SW480 (cell line): ENCODE measurements around the gene ACY1.
"Not testable (repeated sequence)": the region's sequence is repeated elsewhere in the genome, so short reads cannot be mapped to it uniquely, and the experiment has no call there.

Experiments
- DNase-seq: peaks from one replicate; pipeline ENCODE4 v3.0.0-alpha.2; 2016; ENCODE audit warnings: low spot score

Gene ACY1

DNA sequence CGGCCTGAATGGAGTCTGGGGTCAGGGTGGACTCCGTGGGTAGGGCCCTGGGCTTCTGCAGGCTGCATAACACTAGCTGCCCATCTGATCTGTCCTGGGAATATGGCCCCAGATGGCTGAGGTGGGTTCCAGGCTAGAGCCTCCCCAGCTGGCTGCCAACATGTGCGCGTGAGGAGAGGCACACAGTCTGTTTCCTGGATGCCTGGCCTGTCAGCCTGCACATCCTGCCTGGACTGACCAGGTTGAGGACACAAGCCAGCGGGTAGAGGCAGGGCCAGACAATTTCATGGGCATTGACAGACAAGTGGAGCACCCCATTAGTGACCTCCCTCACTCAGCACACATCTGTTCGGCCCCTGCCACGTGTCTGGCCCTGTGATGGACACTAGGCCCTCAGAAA, 42.1 kb downstream of the ACY1 start:
- no peak for DNase-seq

DNA sequence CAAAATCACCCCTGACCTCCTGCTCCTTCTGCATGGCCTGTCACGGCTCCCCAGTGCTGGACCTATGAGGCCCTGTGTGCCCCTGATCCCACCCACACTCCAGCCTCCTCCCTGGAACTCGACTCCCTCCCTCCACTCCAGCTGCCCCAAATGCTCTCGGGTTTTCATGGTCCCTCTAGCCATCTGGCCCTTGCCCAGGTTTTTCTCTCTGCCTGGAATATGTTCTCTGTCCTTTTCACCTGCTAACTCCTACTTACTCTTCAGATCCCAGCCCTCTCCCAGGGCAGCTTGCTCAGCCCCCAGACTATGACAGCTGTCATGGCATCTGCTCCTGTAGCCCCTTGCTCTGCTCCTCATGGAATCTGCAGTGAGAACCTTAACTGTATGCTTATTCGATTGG, 42.7 kb downstream of the ACY1 start:
- DNase-seq = no peak

DNA sequence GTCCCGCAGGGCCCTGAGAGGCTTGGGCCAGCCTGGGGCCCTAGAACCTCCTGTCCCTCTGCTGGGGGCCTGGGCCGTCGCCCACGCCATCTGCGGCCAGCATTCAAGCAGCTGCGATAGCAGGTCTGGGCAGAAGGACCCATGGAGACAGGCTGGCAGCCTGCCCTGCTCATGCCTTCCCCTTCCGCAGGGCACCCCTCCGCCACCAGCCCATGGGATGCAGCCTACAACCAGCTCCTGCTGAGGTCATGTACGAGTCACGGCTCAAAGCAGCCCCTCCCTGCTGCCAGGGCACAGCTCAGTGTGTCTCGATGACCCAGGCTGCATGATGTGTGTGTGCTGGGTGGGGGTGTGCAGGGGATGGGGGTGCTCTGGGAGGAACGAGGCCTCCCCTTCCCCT, 45.2 kb downstream of the ACY1 start:
- no peak for DNase-seq

DNA sequence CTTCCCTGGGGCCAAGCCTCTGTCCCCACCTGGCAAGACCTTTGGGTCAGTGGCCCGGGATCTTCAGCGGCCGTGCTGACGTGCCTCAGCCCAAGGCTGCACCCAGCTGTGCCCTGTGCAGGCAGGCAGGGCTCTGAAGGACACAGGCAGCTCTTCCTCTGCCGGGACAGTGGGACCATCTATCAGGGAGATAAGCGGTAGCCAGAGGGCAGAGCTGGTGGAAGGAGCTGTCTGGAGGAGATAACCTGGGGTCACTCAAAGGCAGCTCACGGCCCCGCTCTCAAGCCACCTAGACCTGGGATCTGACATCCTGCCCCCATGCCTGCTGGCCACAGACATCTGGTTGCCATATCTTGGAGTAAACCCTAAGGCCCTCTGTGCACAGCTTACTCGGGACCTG, 45.7 kb downstream of the ACY1 start:
- no peak for DNase-seq

DNA sequence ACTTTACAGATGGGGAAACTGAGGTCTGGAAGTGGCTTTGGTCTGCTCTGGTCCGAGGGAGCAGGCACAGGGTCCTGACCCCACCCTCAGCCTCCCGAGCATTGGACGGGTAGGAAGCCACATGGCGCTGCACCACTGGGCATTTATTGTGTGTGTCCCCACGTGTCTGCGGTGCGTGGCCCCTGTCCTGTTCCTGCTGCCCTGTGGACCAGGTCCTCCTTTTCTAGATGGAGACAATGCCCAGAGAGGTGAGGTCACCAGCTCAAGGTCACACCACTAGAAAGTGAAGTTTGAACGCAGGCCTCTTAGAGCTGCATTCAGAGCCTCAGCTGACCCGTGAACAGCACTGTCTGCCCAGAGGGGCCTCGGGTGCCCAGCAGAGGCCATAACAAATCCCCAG, 46.2 kb downstream of the ACY1 start:
- DNase-seq = no peak

DNA sequence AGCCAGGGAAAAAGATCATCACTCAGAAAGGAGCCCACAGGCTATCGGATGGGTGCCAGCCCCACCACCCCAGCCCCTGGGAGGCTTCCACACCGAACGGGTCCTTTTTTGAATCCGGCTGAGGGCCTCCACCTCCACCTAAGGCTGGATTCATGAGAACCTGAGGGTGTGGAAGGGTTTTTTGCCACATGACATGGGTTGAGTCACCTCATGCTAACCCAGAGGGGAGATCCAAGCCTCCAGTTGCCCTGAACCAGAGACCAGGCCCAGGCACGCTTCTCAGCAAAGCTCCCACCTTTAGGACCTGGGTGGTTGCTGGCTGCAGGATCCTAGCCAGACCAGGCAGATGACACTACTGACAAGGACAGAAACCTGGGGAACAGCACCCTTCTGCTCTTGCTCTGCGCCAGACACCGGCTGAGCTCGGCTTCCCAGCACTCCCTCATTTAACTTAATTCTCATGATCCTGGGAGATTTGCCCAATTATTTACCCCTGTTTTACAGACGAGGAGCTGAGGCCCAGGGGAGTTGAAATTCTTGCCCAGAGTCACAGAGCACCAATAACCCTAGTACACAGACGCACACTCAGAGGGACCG, 47.5 kb downstream of the ACY1 start:
- DNase-seq = no peak

DNA sequence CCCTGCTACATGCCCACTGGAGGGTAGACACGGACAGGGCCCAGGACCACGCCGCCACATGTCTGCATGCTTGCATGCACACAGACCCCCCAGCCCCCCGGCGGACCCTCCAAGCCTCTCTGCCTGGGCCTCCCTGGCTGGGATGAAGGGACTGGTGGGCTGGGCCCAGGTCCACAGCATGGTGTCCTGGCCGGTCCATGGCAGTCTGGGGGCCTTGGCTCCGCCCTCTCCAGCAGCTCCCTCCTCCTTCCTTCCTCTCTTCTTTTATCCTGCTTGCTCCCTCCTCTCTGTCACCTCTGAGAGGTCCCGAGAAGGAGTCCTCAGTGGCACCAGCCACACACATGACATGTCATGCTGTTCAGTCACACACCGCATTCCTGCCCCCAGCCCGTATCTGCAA, 48.6 kb downstream of the ACY1 start:
- no peak for DNase-seq

DNA sequence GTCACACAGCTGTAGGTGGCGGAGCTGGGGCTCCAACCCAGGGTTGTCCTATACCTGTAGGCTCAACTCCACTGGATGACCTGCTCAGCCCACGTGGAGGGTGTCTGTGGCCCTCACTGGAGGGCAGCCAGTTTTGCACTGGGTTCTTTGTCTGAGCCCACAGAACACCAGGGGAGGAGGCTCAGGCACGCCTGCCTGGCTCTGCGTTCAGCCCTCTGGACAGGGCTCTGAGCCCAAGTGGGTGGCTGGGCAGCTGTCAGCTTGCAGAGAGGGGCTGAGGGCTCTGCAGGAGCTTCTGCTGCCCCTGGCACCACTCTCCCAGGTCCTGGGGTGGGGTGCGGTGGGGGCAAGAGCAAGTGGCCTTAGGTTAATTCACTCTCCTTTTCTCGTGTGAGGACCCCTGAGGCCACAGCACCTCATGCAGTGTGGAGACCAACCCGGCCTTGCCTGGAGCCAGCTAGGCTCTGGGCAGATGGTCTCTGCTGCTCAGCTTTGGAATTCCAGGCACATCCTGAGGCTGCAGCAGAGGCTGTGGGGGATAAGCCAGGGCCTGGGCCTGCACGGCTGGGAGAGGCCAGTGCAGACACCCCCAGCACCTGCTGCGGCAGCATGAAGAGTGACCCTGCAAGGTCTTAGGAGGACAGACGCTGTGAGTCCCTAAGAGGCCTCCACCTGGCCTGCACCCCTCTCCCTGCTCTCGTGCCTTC, 49.5 kb downstream of the ACY1 start:
- DNase-seq = no peak

DNA sequence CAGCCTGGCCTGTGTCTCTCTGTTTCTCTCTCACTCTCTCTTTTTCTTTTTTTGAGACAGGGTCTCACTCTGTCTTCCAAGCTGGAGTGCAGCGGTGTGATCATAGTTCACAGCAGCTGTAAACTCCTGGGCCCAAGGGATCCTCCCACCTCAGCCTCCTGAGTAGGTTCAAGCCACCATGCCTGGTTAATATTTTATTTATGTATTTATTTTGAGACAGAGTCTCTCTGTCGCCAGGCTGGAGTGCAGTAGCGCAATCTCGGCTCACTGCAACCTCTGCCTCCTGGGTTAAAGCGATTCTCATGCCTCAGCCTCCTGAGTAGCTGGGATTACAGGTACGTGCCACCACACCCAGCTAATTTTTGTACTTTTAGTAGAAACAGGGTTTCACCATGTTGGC, 50.4 kb downstream of the ACY1 start:
- not testable (repeated sequence) for DNase-seq

DNA sequence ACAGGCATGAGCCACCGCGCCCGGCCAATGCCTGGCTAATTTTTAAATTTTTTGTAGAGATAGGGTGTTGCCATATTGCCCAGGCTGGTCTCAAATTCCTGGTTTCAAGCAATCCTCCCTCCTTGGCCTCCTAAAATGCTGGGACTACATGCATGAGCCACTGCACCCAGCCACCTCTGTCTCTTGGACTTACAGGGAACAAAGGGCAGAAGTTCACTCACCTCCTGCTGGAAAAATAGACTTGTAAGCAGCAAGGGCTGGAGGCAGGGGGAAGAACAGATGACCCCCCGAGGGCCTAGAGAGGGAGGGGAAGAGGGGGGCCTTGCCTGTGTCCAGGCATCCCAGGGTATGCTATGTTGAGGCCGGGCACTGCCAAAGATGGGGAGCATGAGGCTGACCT, 50.9 kb downstream of the ACY1 start:
- DNase-seq = no peak

DNA sequence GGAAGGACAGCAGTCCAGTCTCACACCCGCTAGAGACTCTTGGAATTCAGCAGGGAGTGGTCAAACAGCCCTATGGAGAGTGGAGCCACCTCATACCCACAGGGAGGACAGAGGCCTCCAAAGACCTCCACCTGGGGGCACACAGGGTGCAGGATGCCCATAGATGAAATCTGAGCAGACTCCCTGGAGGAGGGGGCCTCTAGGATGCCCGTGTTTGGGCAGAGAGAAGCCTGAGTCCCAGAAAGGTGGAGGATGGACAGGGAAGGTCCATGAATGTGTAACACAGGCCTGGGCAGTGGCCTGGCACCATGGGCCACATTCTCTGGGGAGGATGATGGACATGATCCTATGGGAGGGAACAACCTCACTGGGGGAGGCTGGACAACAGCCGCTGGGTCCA, 51.3 kb downstream of the ACY1 start:
- no peak for DNase-seq

DNA sequence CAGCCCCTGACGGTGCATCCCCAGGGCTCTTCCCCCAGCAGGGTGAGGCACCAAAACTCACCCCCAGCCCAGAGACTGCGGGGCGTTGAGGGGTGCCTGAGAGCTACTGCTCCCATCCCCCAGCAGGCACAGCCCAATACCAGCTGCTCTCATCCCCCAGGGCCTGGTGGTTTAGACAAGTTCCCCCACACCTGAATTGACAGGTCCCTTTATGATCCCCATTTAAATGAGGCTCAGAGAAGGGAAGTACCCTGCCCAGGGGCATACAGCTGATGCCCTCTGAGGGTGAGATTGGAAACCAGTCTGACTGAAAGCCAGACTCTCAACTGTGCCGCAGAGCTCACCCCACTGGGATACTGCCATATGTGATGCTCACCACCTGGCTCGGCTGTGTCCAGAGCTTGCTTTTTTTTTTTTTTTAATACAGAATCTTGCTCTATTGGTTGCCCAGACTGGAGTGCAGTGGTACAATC, 52.9 kb downstream of the ACY1 start:
- no peak for DNase-seq

DNA sequence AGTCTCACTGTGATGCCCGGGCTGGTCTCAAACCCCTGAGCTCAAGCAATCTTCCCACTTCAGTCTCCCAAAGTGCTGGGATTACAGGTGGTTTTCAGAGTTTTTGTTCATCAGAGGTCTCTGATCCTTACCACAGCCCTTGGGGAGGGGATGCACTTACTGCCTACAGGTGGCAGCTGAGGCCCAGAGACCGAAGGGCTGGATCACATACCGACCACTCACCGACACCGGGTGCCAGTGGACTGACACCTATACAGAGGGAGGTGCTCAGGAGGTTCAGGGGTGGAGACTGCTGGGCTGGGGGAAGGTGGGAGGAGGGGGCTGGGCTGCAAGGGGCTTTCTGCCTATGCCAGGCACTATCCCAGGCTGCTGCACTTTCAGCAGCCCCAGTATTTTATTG, 53.5 kb downstream of the ACY1 start:
- no peak for DNase-seq

DNA sequence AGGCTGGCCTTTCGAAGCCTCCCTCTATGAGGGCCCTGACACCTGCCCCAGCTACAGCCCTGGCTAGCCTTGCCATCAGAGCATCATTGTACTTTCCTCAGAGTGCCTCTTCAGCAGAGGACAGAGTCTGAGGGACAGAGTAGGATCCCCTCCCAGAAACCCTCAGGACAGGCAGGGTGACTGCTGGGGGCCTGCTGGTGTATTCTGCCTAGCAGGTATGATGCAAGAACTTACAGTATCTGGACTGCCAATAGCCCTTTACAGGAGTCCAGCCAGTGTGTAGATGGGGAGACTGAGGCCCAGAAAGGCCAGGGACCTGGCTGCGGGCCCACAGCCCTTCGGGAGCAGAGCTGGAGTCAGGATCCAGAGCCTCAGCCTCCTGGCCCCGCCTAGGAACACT, 54.0 kb downstream of the ACY1 start:
- DNase-seq = no peak

DNA sequence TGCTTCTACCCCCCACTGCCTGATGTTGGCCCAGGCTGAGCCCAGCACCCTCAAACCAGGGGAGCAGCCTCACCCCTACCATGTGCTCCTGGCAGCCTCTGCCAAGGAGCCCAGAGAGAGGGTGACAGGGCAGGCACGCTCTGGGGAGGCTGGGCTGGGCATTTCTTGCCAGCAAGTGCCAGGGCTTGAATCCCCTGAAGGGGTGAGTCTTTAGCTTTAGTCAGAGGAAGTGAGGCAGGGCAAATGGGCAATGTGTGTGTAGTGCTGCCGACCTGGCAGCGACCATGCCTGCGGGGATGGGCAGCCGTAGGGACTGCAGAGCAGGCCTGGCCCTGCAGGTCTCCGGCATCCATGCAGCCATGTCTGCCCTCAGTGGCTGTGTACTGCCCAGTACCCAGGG, 54.9 kb downstream of the ACY1 start:
- no peak for DNase-seq
